ENCODE results near the gene GIMAP6. TPM values are rescaled to one million over a fixed set of nuclear protein-coding genes. Genes with fewer than 3 reads are reported as not detected.
"Not testable (repeated sequence)": the region's sequence is repeated elsewhere in the genome, so short reads cannot be mapped to it uniquely, and the experiment has no call there.

GIMAP6 gene
- not detected in 2 replicates for total RNA-seq

GRCh38 chr7:150631866-150632864 is at the start of gene GIMAP6:
TSS of gene GIMAP6 (minus strand) at chr7:150632385. CDS start at chr7:150630142, 2,243 bp downstream.
- FAIRE-seq, result no peak

GRCh38 chr7:150680364-150680763 is 48.2 kb upstream of the GIMAP6 start:
- not testable (repeated sequence) for H3K4me3 ChIP-seq (ENCODE audit: low read depth, low read length); FAIRE-seq; DNase-seq (ENCODE audit: low read depth); H3K27me3 ChIP-seq (ENCODE audit: control insufficient read depth, insufficient read depth, low read length); H3K36me3 ChIP-seq (ENCODE audit: control insufficient read depth, insufficient read depth, low read length)

More at GRCh38 chr7:150631866-150632864, at the start of gene GIMAP6:
- Histone ChIP-seq H3K36me3 (ENCODE audit: control insufficient read depth, insufficient read depth, low read length) (no peaks in the 10 kb centered on the region), H3K27me3 (ENCODE audit: control insufficient read depth, insufficient read depth, low read length) (no peaks in the 10 kb centered on the region), H3K4me3 (ENCODE audit: low read depth, low read length) (no peak within 1 kb of the TSS)
- DNase-seq (ENCODE audit: low read depth), result no peak
- TF ChIP-seq CTCF (IDR thresholded peaks at IDR 0.05; ENCODE audit: insufficient read depth, low read length, severe bottlenecking), result no peak

- DNase-seq (ENCODE audit: low read depth); FAIRE-seq; H3K4me3 ChIP-seq (ENCODE audit: low read depth, low read length); H3K27me3 ChIP-seq (ENCODE audit: control insufficient read depth, insufficient read depth, low read length); H3K36me3 ChIP-seq (ENCODE audit: control insufficient read depth, insufficient read depth, low read length): not testable (repeated sequence)
Observed at GRCh38 chr7:150678601-150679000, 46.4 kb upstream of the GIMAP6 start.

- not testable (repeated sequence) for FAIRE-seq; DNase-seq (ENCODE audit: low read depth); H3K36me3 ChIP-seq (ENCODE audit: control insufficient read depth, insufficient read depth, low read length); H3K27me3 ChIP-seq (ENCODE audit: control insufficient read depth, insufficient read depth, low read length); H3K4me3 ChIP-seq (ENCODE audit: low read depth, low read length)
Observed at GRCh38 chr7:150676854-150677253, 44.7 kb upstream of the GIMAP6 start.

GRCh38 chr7:150676276-150676675 is 44.1 kb upstream of the GIMAP6 start:
- FAIRE-seq; H3K4me3 ChIP-seq (ENCODE audit: low read depth, low read length); H3K36me3 ChIP-seq (ENCODE audit: control insufficient read depth, insufficient read depth, low read length); DNase-seq (ENCODE audit: low read depth); H3K27me3 ChIP-seq (ENCODE audit: control insufficient read depth, insufficient read depth, low read length): not testable (repeated sequence)

GRCh38 chr7:150675714-150676113 is 43.5 kb upstream of the GIMAP6 start:
- DNase-seq (ENCODE audit: low read depth) (no peak), FAIRE-seq (no peak)
- H3K36me3 ChIP-seq (ENCODE audit: control insufficient read depth, insufficient read depth, low read length), result no peaks in the 10 kb centered on the region
- H3K27me3 ChIP-seq (ENCODE audit: control insufficient read depth, insufficient read depth, low read length), result no peaks in the 10 kb centered on the region
- H3K4me3 ChIP-seq (ENCODE audit: low read depth, low read length), result no peak overlapping the region
- TF ChIP-seq CTCF (IDR thresholded peaks at IDR 0.05; ENCODE audit: insufficient read depth, low read length, severe bottlenecking), result no peak

GRCh38 chr7:150671798-150672585 is 39.8 kb upstream of the GIMAP6 start:
- not testable (repeated sequence) for H3K4me3 ChIP-seq (ENCODE audit: low read depth, low read length); H3K27me3 ChIP-seq (ENCODE audit: control insufficient read depth, insufficient read depth, low read length); H3K36me3 ChIP-seq (ENCODE audit: control insufficient read depth, insufficient read depth, low read length); FAIRE-seq; DNase-seq (ENCODE audit: low read depth)

- FAIRE-seq, result no peak
- DNase-seq (ENCODE audit: low read depth), result no peak
Observed at GRCh38 chr7:150668977-150669376, 36.8 kb upstream of the GIMAP6 start.

More at GRCh38 chr7:150668977-150669376, 36.8 kb upstream of the GIMAP6 start:
- TF ChIP-seq CTCF (IDR thresholded peaks at IDR 0.05; ENCODE audit: insufficient read depth, low read length, severe bottlenecking), result no peak
- Histone ChIP-seq H3K27me3 (ENCODE audit: control insufficient read depth, insufficient read depth, low read length) (no peaks in the 10 kb centered on the region), H3K4me3 (ENCODE audit: low read depth, low read length) (no peak overlapping the region), H3K36me3 (ENCODE audit: control insufficient read depth, insufficient read depth, low read length) (no peaks in the 10 kb centered on the region)
